Neural progenitor cell (in vitro differentiated cells): ENCODE data around the gene CATSPER4. TPM values are rescaled to one million over a fixed set of nuclear protein-coding genes. Genes with fewer than 3 reads are reported as not detected.
A peak's percentile ranks its signal among the peaks of the same experiment; 100 is the strongest.

Experiments used
- DNase-seq: peaks from one replicate; pipeline ENCODE4 v3.0.0-alpha.2; 2016; ENCODE audit warnings: low spot score
- H2AFZ ChIP-seq: fragments of 200-600 bp; sonication (generic); replicated peaks from 2 replicates; pipeline ENCODE4 v1.6.1; 2016; ENCODE audit warnings: antibody characterized with exemption
- H3F3A ChIP-seq: fragments of 200-600 bp; sonication (generic); 2 replicates; pipeline ENCODE4 v1.6.1; 2016; ENCODE audit warnings: antibody characterized with exemption, low read depth
- H3K27ac ChIP-seq: fragments of 200-600 bp; sonication (generic); 2 replicates; pipeline ENCODE4 v1.5.1; 2016; ENCODE audit warnings: mild to moderate bottlenecking
- H3K27me3 ChIP-seq: fragments of 200-600 bp; sonication (generic); 2 replicates; pipeline ENCODE4 v1.6.1; 2016; ENCODE audit warnings: mild to moderate bottlenecking, moderate library complexity
- H3K36me3 ChIP-seq: fragments of 200-600 bp; sonication (generic); 2 replicates; pipeline ENCODE4 v1.5.1; 2016
- H3K4me1 ChIP-seq: fragments of 200-600 bp; sonication (generic); 2 replicates; pipeline ENCODE4 v1.6.1; 2016; ENCODE audit warnings: mixed run types
- H3K4me2 ChIP-seq: fragments of 200-600 bp; sonication (generic); 2 replicates; pipeline ENCODE4 v1.6.1; 2016
- H3K4me3 ChIP-seq: fragments of 200-600 bp; sonication (generic); 2 replicates; pipeline ENCODE4 v1.5.1; 2016
- H3K79me2 ChIP-seq: fragments of 200-600 bp; sonication (generic); 2 replicates; pipeline ENCODE4 v1.6.1; 2016; ENCODE audit warnings: low read depth
- H3K9ac ChIP-seq: fragments of 200-600 bp; sonication (generic); 2 replicates; pipeline ENCODE4 v1.6.1; 2016
- H3K9me3 ChIP-seq: fragments of 200-600 bp; sonication (generic); 2 replicates; pipeline ENCODE4 v1.5.1; 2016; ENCODE audit warnings: low read depth
- H4K20me1 ChIP-seq: fragments of 200-600 bp; sonication (generic); 2 replicates; pipeline ENCODE4 v1.6.1; 2016; ENCODE audit warnings: low read depth
- H3K27ac Mint-ChIP-seq: 3 replicates; pipeline ENCODE4 v1.8.0; 2021; ENCODE audit warnings: mixed read lengths
- H3K27me3 Mint-ChIP-seq: 2 replicates; pipeline ENCODE4 v1.8.0; 2022; ENCODE audit warnings: low read depth, mild to moderate bottlenecking, inconsistent platforms, moderate library complexity, mixed read lengths; ENCODE audit not compliant: insufficient read depth
- H3K36me3 Mint-ChIP-seq: 3 replicates; pipeline ENCODE4 v1.8.0; 2021; ENCODE audit warnings: mixed read lengths
- H3K4me1 Mint-ChIP-seq: 3 replicates; pipeline ENCODE4 v1.8.0; 2021; ENCODE audit warnings: mixed read lengths
- H3K4me3 Mint-ChIP-seq: 3 replicates; pipeline ENCODE4 v1.8.0; 2021; ENCODE audit warnings: mild to moderate bottlenecking, moderate library complexity, mixed read lengths
- H3K9me3 Mint-ChIP-seq: 3 replicates; pipeline ENCODE4 v1.8.0; 2020; ENCODE audit warnings: mixed read lengths
- EZH2 ChIP-seq: fragments of 200-600 bp; sonication (generic); IDR thresholded peaks from 2 replicates; pipeline ENCODE4 v1.6.1; 2017; ENCODE audit warnings: antibody characterized with exemption, mild to moderate bottlenecking, moderate library complexity
- EZH2phosphoT487 ChIP-seq: fragments of 200-600 bp; sonication (generic); IDR thresholded peaks from 2 replicates; pipeline ENCODE4 v1.6.1; 2017; ENCODE audit warnings: antibody characterized with exemption
- total RNA-seq: library from RNA; depleted of rRNA; stranded (reverse); fragments of >200 nt; gene quantifications from 2 replicates; pipeline ENCODE4 v1.2.3, GENCODE V29; 2015; ENCODE audit warnings: low replicate concordance
- TF ChIP-seq, protein P1 (sequence below): fragments of 200-600 bp; sonication (generic); IDR thresholded peaks from 2 replicates; pipeline ENCODE4 v1.5.1; 2017; ENCODE audit warnings: antibody characterized with exemption, mild to moderate bottlenecking

Gene CATSPER4
- total RNA-seq, 1 donor from 2014 or later, result not detected

DNA sequence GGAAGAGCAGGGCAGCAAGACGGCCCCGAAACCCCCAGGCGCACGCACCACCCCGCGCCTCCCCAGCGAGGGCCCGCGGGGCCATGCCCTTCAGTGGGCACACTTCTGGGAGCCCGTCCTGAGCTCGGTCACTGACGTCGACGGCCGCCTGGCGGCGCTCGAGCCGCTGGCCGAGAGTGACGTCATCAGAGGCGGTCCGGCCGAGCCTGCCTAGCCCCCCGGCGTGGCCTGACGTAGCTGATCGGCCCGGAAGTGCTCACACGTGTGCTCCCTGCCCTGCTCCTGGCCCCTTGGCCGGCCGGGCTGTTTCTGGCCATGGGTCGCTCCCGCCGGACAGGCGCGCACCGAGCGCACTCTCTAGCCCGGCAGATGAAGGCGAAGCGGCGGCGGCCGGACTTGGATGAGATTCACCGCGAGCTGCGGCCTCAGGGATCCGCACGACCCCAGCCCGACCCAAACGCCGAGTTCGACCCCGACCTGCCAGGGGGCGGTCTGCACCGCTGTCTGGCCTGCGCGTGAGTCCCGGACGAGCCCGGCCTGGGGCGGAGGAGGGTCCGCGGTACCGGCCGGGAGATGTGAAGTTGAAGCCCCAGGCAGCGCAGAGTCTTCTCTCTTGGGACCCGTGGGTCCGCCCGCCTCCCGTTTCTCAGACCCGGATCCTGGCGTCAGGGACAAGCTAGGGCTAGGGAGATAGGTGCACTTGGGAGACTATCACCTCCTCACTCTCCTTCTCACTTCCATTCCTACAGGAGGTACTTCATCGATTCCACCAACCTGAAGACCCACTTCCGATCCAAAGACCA is 20.5 kb upstream of the CATSPER4 start, which contains the start of gene ZNF593:
ZNF593 (plus strand) TSS at position 240 of the 803 bp plus-strand sequence; CDS start at position 316, 76 bp downstream.
- peak within 1 kb of the TSS; percentile 77 for H3K4me3 ChIP-seq
- H3K4me1 ChIP-seq, result peaks cover 40% of the 10 kb centered on the region
- H3F3A ChIP-seq, result peaks cover 28% of the 10 kb centered on the region
- peaks cover 3% of the 10 kb centered on the region for H4K20me1 ChIP-seq
- peak within 1 kb of the TSS; percentile 71 for H3K9ac ChIP-seq
- H3K27me3 Mint-ChIP-seq, result peaks cover 25% of the 10 kb centered on the region
- peak within 1 kb of the TSS; percentile 98 for H3K4me2 ChIP-seq
- no peaks in the 10 kb centered on the region for H3K36me3 Mint-ChIP-seq
- peak within 1 kb of the TSS; percentile 56 for H3K27ac ChIP-seq
- H3K4me3 Mint-ChIP-seq, result peak within 1 kb of the TSS; percentile 89
- peak within 1 kb of the TSS; percentile 97 for H3K27ac Mint-ChIP-seq
- H2AFZ ChIP-seq, result peak within 1 kb of the TSS; percentile 44
- peaks cover 4% of the 10 kb centered on the region for H3K27me3 ChIP-seq
- no peaks in the 10 kb centered on the region for H3K9me3 Mint-ChIP-seq
- H3K4me1 Mint-ChIP-seq, result peaks cover 52% of the 10 kb centered on the region
- H3K79me2 ChIP-seq, result peaks cover 13% of the 10 kb centered on the region
- DNase-seq, result peak; percentile 95
- H3K36me3 ChIP-seq, result no peaks in the 10 kb centered on the region
- no peak for TF ChIP-seq EZH2
- no peak for TF ChIP-seq EZH2phosphoT487
- TF ChIP-seq, protein P1, sequence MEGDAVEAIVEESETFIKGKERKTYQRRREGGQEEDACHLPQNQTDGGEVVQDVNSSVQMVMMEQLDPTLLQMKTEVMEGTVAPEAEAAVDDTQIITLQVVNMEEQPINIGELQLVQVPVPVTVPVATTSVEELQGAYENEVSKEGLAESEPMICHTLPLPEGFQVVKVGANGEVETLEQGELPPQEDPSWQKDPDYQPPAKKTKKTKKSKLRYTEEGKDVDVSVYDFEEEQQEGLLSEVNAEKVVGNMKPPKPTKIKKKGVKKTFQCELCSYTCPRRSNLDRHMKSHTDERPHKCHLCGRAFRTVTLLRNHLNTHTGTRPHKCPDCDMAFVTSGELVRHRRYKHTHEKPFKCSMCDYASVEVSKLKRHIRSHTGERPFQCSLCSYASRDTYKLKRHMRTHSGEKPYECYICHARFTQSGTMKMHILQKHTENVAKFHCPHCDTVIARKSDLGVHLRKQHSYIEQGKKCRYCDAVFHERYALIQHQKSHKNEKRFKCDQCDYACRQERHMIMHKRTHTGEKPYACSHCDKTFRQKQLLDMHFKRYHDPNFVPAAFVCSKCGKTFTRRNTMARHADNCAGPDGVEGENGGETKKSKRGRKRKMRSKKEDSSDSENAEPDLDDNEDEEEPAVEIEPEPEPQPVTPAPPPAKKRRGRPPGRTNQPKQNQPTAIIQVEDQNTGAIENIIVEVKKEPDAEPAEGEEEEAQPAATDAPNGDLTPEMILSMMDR, result peak; percentile 83
- H3K9me3 ChIP-seq, result no peaks in the 10 kb centered on the region

DNA sequence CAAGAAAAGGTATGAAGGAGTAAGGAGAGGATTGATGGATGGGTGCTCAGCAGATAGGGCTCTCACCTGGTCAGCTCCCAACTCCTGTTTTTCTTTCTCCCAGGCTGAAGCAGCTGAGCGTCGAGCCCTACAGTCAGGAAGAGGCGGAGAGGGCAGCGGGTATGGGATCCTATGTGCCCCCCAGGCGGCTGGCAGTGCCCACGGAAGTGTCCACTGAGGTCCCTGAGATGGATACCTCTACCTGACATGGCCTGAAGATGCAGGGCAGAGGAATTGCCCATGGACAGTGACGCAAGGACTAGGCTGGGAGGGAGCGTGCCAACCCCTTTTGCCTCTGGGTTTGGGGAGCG is 20.0 kb upstream of the CATSPER4 start:
- H3K9ac ChIP-seq, result peak overlapping the region; percentile 71
- TF ChIP-seq EZH2 (no peak), EZH2phosphoT487 (no peak)
- TF ChIP-seq, protein P1, result no peak
- peak overlapping the region; percentile 80 for H3K27ac Mint-ChIP-seq
- peaks cover 34% of the 10 kb centered on the region for H3K4me1 ChIP-seq
- peak overlapping the region; percentile 98 for H3K4me2 ChIP-seq
- H3K27me3 Mint-ChIP-seq, result peaks cover 20% of the 10 kb centered on the region
- peaks cover 3% of the 10 kb centered on the region for H4K20me1 ChIP-seq
- no peak overlapping the region for H2AFZ ChIP-seq
- no peak for DNase-seq
- H3K27me3 ChIP-seq, result no peaks in the 10 kb centered on the region
- peaks cover 23% of the 10 kb centered on the region for H3F3A ChIP-seq
- H3K27ac ChIP-seq, result no peak overlapping the region
- peak overlapping the region; percentile 77 for H3K4me3 ChIP-seq
- peaks cover 46% of the 10 kb centered on the region for H3K4me1 Mint-ChIP-seq
- H3K36me3 ChIP-seq, result no peaks in the 10 kb centered on the region
- no peaks in the 10 kb centered on the region for H3K9me3 ChIP-seq
- H3K79me2 ChIP-seq, result peaks cover 13% of the 10 kb centered on the region
- no peaks in the 10 kb centered on the region for H3K36me3 Mint-ChIP-seq
- H3K4me3 Mint-ChIP-seq, result peak overlapping the region; percentile 89
- no peaks in the 10 kb centered on the region for H3K9me3 Mint-ChIP-seq

DNA sequence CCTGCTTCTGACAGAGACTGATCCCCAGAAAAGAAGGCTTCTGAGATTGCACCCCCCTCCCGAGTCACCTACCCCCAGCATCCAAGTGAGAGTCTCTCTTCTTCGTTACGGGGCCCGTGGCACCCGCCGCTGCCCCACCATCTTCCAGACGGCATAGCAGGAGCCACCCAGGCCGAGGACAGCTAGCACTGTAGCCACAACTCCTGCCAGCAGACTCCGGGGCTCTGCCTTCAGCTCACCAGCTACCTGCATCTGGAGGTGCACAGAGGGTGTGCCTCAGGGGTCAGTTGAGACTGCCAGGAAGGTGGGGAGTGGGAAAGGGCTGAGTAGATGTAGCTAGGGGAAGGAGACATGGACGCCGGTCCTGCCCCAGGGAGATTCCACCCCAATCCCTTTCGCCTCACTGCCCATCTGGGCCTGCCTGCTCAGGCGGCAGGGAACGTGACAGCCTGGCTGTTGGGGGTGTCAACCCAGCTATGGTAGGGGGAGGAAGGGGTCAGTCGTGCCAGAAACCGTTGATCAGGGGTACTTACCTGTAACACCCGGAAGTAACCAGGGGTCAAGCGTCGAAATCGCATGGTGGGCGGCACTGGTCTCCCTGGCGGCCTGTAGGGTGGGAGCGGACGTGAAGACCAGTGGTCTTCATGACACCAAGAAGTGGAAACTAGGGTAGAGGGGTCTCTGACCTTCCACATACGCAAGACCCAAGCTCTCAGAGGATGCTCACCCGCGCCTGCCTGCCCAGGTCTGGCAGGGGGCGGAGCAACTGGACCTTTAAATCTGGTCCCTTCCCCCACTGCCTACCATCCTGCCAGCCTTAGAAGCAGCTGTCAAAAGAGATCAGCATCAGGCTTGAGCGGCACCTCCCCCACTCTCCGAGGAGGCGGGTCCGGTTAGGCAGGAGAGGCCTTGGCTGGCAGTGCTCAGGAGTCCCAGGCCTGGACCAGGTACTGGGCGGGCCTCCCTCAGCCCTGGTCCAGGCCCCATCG is 19.0 kb upstream of the CATSPER4 start, which contains the start of gene ZNF593OS:
ZNF593OS (minus strand) TSS at position 749 of the 989 bp plus-strand sequence; CDS start at position 578, 171 bp downstream.
- Histone ChIP-seq H3K27ac (no peak within 1 kb of the TSS), H4K20me1 (peaks cover 3% of the 10 kb centered on the region), H3K9me3 (no peaks in the 10 kb centered on the region), H3K27me3 (no peaks in the 10 kb centered on the region), H3F3A (peaks cover 19% of the 10 kb centered on the region), H3K79me2 (peaks cover 13% of the 10 kb centered on the region), H2AFZ (no peak within 1 kb of the TSS), H3K9ac (no peak within 1 kb of the TSS), H3K4me1 (peaks cover 30% of the 10 kb centered on the region), H3K36me3 (no peaks in the 10 kb centered on the region), H3K4me2 (peak within 1 kb of the TSS; percentile 98), H3K4me3 (peak within 1 kb of the TSS; percentile 77)
- TF ChIP-seq EZH2phosphoT487 (no peak), EZH2 (no peak)
- TF ChIP-seq, protein P1, result no peak
- no peak within 1 kb of the TSS for H3K27ac Mint-ChIP-seq
- H3K9me3 Mint-ChIP-seq, result no peaks in the 10 kb centered on the region
- peak within 1 kb of the TSS; percentile 89 for H3K4me3 Mint-ChIP-seq
- no peaks in the 10 kb centered on the region for H3K36me3 Mint-ChIP-seq
- H3K4me1 Mint-ChIP-seq, result peaks cover 40% of the 10 kb centered on the region
- peak; percentile 80 for DNase-seq
- peaks cover 17% of the 10 kb centered on the region for H3K27me3 Mint-ChIP-seq
